Measurements from ENCODE around the gene PIM2.

- TF ChIP-seq E4F1 (CRISPR knock-in tag; IDR thresholded peaks at IDR 0.05; ENCODE audit: borderline replicate concordance) (no peak), TEAD2 (tag; IDR thresholded peaks at IDR 0.05) (no peak), SIN3B (IDR thresholded peaks at IDR 0.05; ENCODE audit: low read depth) (no peak), MAX (CRISPR knock-in tag; IDR thresholded peaks at IDR 0.05) (no peak), CTCF (IDR thresholded peaks at IDR 0.05 in 2 of 3, conservative IDR thresholded peaks at IDR 0.05 in 1 of 3; ENCODE audit: insufficient read depth in 2 of 3, low read depth in 1 of 3, low read length in 3 of 3) (no peak), HDAC6 (IDR thresholded peaks at IDR 0.05; ENCODE audit: low read depth, low read length) (no peak), ZBTB8A (IDR thresholded peaks at IDR 0.05; ENCODE audit: partially characterized antibody) (no peak), RCOR1 (IDR thresholded peaks at IDR 0.05; ENCODE audit: borderline replicate concordance in 1 of 2, low read depth in 2 of 2, low read length in 2 of 2) (no peak), KLF10 (CRISPR knock-in tag; IDR thresholded peaks at IDR 0.05) (no peak), RBBP5 (IDR thresholded peaks at IDR 0.05; ENCODE audit: borderline replicate concordance, insufficient read depth, low read length, poor library complexity, severe bottlenecking) (no peak)
Measured at GRCh38 chrX:48960291-48960690, 41.5 kb upstream of the PIM2 start.

Data from K562 (cell line).